ENCODE measurements around the gene PALM3. TPM values are rescaled to one million over a fixed set of nuclear protein-coding genes. Genes with fewer than 3 reads are reported as not detected.
"Not testable (repeated sequence)": the region's sequence is repeated elsewhere in the genome, so short reads cannot be mapped to it uniquely, and the experiment has no call there.

The PALM3 gene
- total RNA-seq, 6 experiments from 2014 or later = 1.2 to 4.0 (median 2.8) TPM

DNA sequence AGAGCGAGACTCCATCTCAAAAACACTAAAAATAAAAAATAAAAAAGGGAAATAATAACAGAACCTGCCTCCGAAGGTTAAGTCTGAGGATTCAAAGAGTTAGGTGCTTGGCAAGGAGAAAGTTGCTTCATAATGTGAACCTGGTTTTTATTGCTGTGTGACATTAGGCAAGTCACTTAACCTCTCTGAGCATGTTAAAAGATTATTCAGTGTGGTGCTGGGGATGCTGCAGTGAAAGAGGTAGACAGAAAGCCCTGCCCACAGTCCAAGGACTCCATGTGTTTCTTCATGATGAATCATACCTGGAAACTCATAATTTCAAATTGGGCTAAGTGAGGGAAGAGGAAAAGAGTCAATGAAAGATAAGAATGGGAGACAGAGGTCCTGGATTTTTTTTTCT, 27.9 kb downstream of the PALM3 start:
- no peaks in the 10 kb centered on the region for H3K36me3 Mint-ChIP-seq (ENCODE audit: low read depth)
- TF ChIP-seq, protein P1, sequence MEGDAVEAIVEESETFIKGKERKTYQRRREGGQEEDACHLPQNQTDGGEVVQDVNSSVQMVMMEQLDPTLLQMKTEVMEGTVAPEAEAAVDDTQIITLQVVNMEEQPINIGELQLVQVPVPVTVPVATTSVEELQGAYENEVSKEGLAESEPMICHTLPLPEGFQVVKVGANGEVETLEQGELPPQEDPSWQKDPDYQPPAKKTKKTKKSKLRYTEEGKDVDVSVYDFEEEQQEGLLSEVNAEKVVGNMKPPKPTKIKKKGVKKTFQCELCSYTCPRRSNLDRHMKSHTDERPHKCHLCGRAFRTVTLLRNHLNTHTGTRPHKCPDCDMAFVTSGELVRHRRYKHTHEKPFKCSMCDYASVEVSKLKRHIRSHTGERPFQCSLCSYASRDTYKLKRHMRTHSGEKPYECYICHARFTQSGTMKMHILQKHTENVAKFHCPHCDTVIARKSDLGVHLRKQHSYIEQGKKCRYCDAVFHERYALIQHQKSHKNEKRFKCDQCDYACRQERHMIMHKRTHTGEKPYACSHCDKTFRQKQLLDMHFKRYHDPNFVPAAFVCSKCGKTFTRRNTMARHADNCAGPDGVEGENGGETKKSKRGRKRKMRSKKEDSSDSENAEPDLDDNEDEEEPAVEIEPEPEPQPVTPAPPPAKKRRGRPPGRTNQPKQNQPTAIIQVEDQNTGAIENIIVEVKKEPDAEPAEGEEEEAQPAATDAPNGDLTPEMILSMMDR (IDR thresholded peaks at IDR 0.05) = no peak
- H3K4me1 Mint-ChIP-seq (ENCODE audit: low read depth) = peaks cover 14% of the 10 kb centered on the region
- no peak for DNase-seq
- H3K27ac Mint-ChIP-seq = no peak overlapping the region; the same call in 1 of the 2 replicates
- H3K27me3 Mint-ChIP-seq (ENCODE audit: insufficient read depth) = peaks cover 2% of the 10 kb centered on the region; the same call in 1 of the 2 replicates
- H3K4me3 Mint-ChIP-seq = no peak overlapping the region
- no peaks in the 10 kb centered on the region for H3K9me3 Mint-ChIP-seq

DNA sequence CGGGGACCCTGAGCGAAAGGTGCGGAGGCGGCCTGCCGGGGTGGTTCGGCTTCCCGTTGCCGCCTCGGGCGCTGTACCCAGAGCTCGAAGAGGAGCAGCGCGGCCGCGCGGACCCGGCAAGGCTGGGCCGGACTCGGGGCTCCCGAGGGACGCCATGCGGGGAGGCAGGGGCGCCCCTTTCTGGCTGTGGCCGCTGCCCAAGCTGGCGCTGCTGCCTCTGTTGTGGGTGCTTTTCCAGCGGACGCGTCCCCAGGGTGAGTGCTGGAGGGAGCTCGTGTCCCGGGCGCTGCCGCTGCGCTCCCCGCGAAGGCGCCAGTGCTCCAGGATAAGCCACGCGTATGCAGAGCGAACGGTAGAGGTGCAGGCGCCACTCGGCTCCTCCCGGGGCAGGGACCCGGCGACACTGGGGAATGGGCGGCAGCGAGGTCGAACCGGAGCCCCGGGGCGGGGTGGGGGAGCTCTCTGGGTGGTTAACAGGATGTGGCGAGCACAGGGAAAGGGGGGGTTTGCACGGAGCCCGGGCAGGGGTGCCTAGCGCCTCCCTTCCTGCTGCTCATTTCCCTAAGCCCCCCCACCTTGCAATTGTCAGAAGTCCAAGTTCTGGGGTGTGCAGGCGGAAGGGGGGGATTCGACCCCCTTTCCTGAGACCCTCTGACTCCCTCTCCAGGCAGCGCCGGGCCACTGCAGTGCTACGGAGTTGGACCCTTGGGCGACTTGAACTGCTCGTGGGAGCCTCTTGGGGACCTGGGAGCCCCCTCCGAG, 30.0 kb downstream of the PALM3 start, which contains the start of gene IL27RA:
IL27RA (plus strand) TSS at position 44 of the 762 bp plus-strand sequence; CDS start at position 155, 111 bp downstream.
- peaks cover 5% of the 10 kb centered on the region for H3K27me3 Mint-ChIP-seq (ENCODE audit: insufficient read depth)
- H3K36me3 Mint-ChIP-seq (ENCODE audit: low read depth) = no peaks in the 10 kb centered on the region
- no peaks in the 10 kb centered on the region for H3K9me3 Mint-ChIP-seq
- H3K4me1 Mint-ChIP-seq (ENCODE audit: low read depth) = peaks cover 14% of the 10 kb centered on the region
- H3K4me3 Mint-ChIP-seq = peak within 1 kb of the TSS; percentile 88
- TF ChIP-seq, protein P1 (IDR thresholded peaks at IDR 0.05) = peak; percentile 73
- DNase-seq = peak; percentile 22
- peak within 1 kb of the TSS; percentile 45 for H3K27ac Mint-ChIP-seq

DNA sequence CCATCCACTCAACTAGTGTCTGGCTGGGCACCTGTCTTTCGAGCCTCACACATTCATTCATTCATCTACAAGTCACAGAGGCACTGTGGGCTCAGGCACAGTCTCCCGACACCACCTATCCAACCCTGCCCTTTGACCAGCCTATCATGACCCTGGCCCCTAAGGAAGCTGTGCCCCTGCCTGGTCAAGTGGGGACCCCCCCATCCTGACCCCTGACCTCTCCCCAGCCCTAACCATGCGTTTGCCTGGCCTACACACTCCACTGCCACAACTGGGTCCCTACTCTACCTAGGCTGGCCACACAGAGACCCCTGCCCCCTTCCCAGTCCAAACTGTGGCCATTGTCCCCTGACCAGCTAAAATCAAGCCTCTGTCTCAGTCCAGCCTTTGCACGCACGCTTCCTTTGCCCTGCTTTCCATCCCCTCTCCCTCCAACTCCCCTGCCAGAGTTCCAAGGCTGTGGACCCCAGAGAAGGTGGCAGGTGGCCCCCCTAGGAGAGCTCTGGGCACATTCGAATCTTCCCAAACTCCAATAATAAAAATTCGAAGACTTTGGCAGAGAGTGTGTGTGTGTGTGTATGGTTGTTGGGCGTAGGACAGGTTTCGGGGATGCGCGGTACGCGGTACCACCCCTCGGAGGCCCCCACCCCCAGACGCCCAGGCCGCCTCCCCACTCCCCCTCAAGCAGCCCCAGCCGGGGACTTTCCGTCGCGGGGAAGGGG, 30.7 kb downstream of the PALM3 start:
- H3K4me1 Mint-ChIP-seq (ENCODE audit: low read depth) = peaks cover 12% of the 10 kb centered on the region
- peaks cover 5% of the 10 kb centered on the region for H3K27me3 Mint-ChIP-seq (ENCODE audit: insufficient read depth)
- H3K27ac Mint-ChIP-seq = no peak overlapping the region

DNA sequence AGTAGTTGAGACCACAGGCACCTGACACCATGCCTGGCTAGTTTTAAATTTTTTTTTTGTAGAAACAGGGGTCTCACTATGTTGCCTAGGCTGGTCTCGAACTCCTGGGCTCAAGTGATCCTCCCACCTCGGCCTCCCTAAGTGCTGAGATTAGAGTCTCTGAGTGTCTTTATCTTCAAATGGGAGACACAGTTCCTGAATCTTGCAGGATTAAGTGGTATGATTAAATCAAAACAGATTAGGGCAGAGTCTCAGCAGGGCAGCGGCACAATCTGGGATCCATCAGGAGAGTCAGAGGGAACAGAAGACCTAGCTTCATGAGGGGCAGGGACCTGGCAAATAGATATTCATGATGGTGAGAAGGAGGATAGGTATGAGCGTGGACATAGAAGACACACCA, 33.0 kb downstream of the PALM3 start:
- no peak overlapping the region for H3K4me3 Mint-ChIP-seq
- DNase-seq = no peak
- H3K27ac Mint-ChIP-seq = no peak overlapping the region
- peaks cover 5% of the 10 kb centered on the region for H3K27me3 Mint-ChIP-seq (ENCODE audit: insufficient read depth)
- H3K4me1 Mint-ChIP-seq (ENCODE audit: low read depth) = peaks cover 2% of the 10 kb centered on the region
- H3K9me3 Mint-ChIP-seq = no peaks in the 10 kb centered on the region
- H3K36me3 Mint-ChIP-seq (ENCODE audit: low read depth) = no peaks in the 10 kb centered on the region
- TF ChIP-seq, protein P1 (IDR thresholded peaks at IDR 0.05) = no peak

More for the DNA sequence above, 30.7 kb downstream of the PALM3 start:
- TF ChIP-seq, protein P1 (IDR thresholded peaks at IDR 0.05) = no peak
- no peak for DNase-seq
- H3K9me3 Mint-ChIP-seq = no peaks in the 10 kb centered on the region
- H3K36me3 Mint-ChIP-seq (ENCODE audit: low read depth) = no peaks in the 10 kb centered on the region
- peak overlapping the region; percentile 88 for H3K4me3 Mint-ChIP-seq

DNA sequence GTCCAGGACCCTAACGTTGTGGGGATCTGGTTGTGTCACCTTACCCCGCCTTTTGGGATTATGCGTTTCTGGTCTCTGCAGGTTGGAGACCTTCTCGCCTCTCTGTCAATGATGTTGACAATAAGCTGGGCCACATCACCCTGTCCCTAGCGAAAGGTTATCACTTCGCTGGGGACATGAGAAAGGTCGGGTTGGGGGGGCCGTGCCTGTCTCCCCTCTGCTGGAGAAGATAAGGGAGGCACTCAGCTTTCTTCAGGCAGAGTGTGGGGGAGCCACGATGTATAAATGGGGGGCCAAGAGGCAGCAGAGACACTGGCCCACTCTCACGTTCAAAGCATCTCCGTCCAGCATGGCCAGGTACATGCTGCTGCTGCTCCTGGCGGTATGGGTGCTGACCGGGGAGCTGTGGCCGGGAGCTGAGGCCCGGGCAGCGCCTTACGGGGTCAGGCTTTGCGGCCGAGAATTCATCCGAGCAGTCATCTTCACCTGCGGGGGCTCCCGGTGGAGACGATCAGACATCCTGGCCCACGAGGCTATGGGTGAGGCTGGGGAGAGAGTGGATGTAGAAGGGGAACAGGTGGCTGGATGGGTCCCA, 33.9 kb downstream of the PALM3 start, which contains the start of gene RLN3:
RLN3 (plus strand) TSS at position 293 of the 595 bp plus-strand sequence; CDS start at position 350, 57 bp downstream.
- H3K4me3 Mint-ChIP-seq = no peak within 1 kb of the TSS
- peaks cover 6% of the 10 kb centered on the region for H3K4me1 Mint-ChIP-seq (ENCODE audit: low read depth)

DNA sequence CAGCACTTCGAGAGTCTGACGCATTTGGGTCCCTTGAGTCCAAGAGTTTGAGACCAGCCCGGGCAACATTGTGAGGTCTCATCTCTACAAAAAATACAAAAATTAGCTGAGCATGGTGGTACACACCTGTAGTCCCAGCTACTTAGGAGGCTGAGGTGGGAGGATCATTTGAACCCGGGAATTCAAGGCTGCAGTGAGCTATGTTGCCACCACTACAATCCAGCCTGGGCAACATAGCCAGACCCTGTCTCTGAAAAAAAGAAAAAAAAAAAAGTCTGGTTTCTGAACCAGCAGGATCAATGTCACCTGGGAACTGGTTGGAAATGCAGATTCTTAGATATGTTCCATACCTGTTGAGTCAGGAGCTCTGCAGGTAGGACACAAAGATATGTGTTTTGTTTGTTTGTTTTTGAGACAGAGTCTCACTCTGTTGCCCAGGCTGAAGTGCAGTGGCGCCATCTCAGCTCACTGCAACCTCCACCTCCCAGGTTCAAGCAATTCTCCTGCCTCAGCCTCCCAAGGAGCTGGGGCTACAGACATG, 35.2 kb downstream of the PALM3 start:
- H3K36me3 Mint-ChIP-seq (ENCODE audit: low read depth); DNase-seq; H3K27me3 Mint-ChIP-seq (ENCODE audit: insufficient read depth); H3K4me3 Mint-ChIP-seq; H3K9me3 Mint-ChIP-seq; H3K27ac Mint-ChIP-seq: not testable (repeated sequence)
- H3K4me1 Mint-ChIP-seq (ENCODE audit: low read depth) = peaks cover 11% of the 10 kb centered on the region

More for the DNA sequence above, 33.9 kb downstream of the PALM3 start, which contains the start of gene RLN3:
- Mint-ChIP-seq H3K36me3 (ENCODE audit: low read depth) (no peaks in the 10 kb centered on the region), H3K9me3 (no peaks in the 10 kb centered on the region), H3K27ac (no peak within 1 kb of the TSS), H3K27me3 (ENCODE audit: insufficient read depth) (peaks cover 5% of the 10 kb centered on the region)
- DNase-seq = no peak
- TF ChIP-seq, protein P1 (IDR thresholded peaks at IDR 0.05) = no peak
